ENCODE measurements around the gene BMPR1A. TPM values are rescaled to one million over a fixed set of nuclear protein-coding genes. Genes with fewer than 3 reads are reported as not detected.

The BMPR1A gene
- total RNA-seq, 1 experiment from 2014 or later = 21.4 TPM

GRCh38 chr10:86941991-86942421, 185.6 kb downstream of the BMPR1A start:
- Mint-ChIP-seq H3K27me3 (ENCODE audit: unreplicated experiment) (peaks cover 9% of the 10 kb centered on the region), H3K27ac (ENCODE audit: unreplicated experiment) (no peak overlapping the region), H3K36me3 (ENCODE audit: insufficient read depth, unreplicated experiment) (peaks cover 5% of the 10 kb centered on the region), H3K9me3 (ENCODE audit: low read depth, unreplicated experiment) (no peaks in the 10 kb centered on the region), H3K4me1 (ENCODE audit: low read depth, unreplicated experiment) (no peaks in the 10 kb centered on the region), H3K4me3 (ENCODE audit: low read depth, unreplicated experiment) (no peak overlapping the region)
- CTCF ChIA-PET = interaction anchor here (0.6 kb wide), 1 partner anchor 228 kb away, joined by 7 read pairs; no protein-coding TSS in a partner anchor
- no peak for DNase-seq
- intact Hi-C loops (cut with micrococcal nuclease; ENCODE audit: unreplicated experiment) = no loop called here
- TF ChIP-seq CTCF (IDR thresholded peaks at IDR 0.05; ENCODE audit: unreplicated experiment) = no peak
- no TSS peak for BruUV-seq (replicated peaks)

GRCh38 chr10:86942441-86943315, 186.3 kb downstream of the BMPR1A start:
- TF ChIP-seq CTCF (IDR thresholded peaks at IDR 0.05; ENCODE audit: unreplicated experiment) = no peak
- Mint-ChIP-seq H3K9me3 (ENCODE audit: low read depth, unreplicated experiment) (no peaks in the 10 kb centered on the region), H3K36me3 (ENCODE audit: insufficient read depth, unreplicated experiment) (peaks cover 5% of the 10 kb centered on the region), H3K4me1 (ENCODE audit: low read depth, unreplicated experiment) (no peaks in the 10 kb centered on the region), H3K27me3 (ENCODE audit: unreplicated experiment) (peaks cover 13% of the 10 kb centered on the region), H3K27ac (ENCODE audit: unreplicated experiment) (no peak overlapping the region), H3K4me3 (ENCODE audit: low read depth, unreplicated experiment) (no peak overlapping the region)
- CTCF ChIA-PET = interaction anchor here (0.6 kb wide), 1 partner anchor 229 kb away, joined by 7 read pairs; no protein-coding TSS in a partner anchor
- BruUV-seq (replicated peaks) = no TSS peak
- no peak for DNase-seq
- intact Hi-C loops (cut with micrococcal nuclease; ENCODE audit: unreplicated experiment) = no loop called here

DNA sequence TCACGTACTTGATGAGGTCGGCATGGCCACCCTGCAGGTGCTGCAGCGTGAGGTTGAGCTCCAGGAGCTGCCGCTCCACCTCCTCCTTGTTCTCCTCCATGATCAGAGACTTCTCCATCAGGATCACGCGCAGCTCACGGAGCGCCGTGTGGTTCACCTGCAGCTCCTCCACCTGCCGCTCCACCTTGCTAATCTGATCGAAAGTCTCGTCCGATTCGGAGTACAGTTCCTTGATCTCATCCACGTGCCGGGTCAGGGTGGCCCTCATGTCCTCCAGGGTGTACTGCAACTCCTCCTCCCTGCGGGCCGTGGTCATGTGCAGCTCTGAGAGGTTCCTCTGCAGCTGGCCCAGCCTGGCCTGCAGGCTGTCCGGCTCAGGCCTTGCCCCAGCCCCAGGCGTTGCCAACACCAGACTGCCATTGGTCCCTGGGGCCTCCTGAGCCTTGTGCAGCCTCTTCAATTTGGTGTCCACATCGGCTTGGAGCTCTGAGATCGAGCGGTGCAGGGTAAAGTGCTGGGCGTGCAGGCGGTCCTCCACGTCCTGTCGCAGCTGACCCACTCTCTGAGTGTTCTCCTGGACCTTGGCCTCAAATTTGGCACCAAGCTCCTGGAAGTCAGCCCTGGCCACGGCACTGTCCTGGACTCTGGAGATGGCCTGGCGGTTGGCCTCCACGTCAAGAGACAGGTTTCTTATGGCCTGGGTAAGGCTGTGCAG, 187.1 kb downstream of the BMPR1A start:
- Mint-ChIP-seq H3K9me3 (ENCODE audit: low read depth, unreplicated experiment) (no peaks in the 10 kb centered on the region), H3K27ac (ENCODE audit: unreplicated experiment) (no peak overlapping the region), H3K4me3 (ENCODE audit: low read depth, unreplicated experiment) (no peak overlapping the region), H3K36me3 (ENCODE audit: insufficient read depth, unreplicated experiment) (peaks cover 5% of the 10 kb centered on the region), H3K4me1 (ENCODE audit: low read depth, unreplicated experiment) (no peaks in the 10 kb centered on the region), H3K27me3 (ENCODE audit: unreplicated experiment) (peaks cover 13% of the 10 kb centered on the region)
- CTCF ChIA-PET = interaction anchor here (1.0 kb wide), 1 partner anchor 17 kb away, joined by 3 read pairs; no protein-coding TSS in a partner anchor
- DNase-seq = no peak
- no peak for TF ChIP-seq CTCF (IDR thresholded peaks at IDR 0.05; ENCODE audit: unreplicated experiment)
- intact Hi-C loops (cut with micrococcal nuclease; ENCODE audit: unreplicated experiment) = no loop called here
- no TSS peak for BruUV-seq (replicated peaks)

- intact Hi-C loops (cut with micrococcal nuclease; ENCODE audit: unreplicated experiment) = no loop called here
- Mint-ChIP-seq H3K27me3 (ENCODE audit: unreplicated experiment) (peaks cover 13% of the 10 kb centered on the region), H3K4me3 (ENCODE audit: low read depth, unreplicated experiment) (no peak overlapping the region), H3K27ac (ENCODE audit: unreplicated experiment) (no peak overlapping the region), H3K36me3 (ENCODE audit: insufficient read depth, unreplicated experiment) (peaks cover 5% of the 10 kb centered on the region), H3K9me3 (ENCODE audit: low read depth, unreplicated experiment) (no peaks in the 10 kb centered on the region), H3K4me1 (ENCODE audit: low read depth, unreplicated experiment) (no peaks in the 10 kb centered on the region)
- CTCF ChIA-PET = interaction anchor here (1.0 kb wide), 1 partner anchor 17 kb away, joined by 3 read pairs; no protein-coding TSS in a partner anchor
- no TSS peak for BruUV-seq (replicated peaks)
- no peak for DNase-seq
- TF ChIP-seq CTCF (IDR thresholded peaks at IDR 0.05; ENCODE audit: unreplicated experiment) = no peak
Observed at GRCh38 chr10:86944031-86944419, 187.6 kb downstream of the BMPR1A start.

All from Calu3 (cell line).